ENCODE measurements around the gene AMOTL2.

Gene AMOTL2

GRCh38 chr3:134323966-134324962 is 50.0 kb downstream of the AMOTL2 start:
- TF ChIP-seq EP300 (IDR thresholded peaks at IDR 0.05; ENCODE audit: borderline replicate concordance) (no peak), FOXM1 (IDR thresholded peaks at IDR 0.05; ENCODE audit: borderline replicate concordance, low read depth) (no peak), REST (IDR thresholded peaks at IDR 0.05; ENCODE audit: low read depth) (no peak), NFIC (IDR thresholded peaks at IDR 0.05) (no peak), TAF1 (IDR thresholded peaks at IDR 0.05; ENCODE audit: low read depth) (no peak), MAX (IDR thresholded peaks at IDR 0.05) (no peak), EGR1 (IDR thresholded peaks at IDR 0.05) (no peak), TCF12 (IDR thresholded peaks at IDR 0.05; ENCODE audit: low read depth) (no peak), YY1 (IDR thresholded peaks at IDR 0.05; ENCODE audit: low read depth) (no peak), CREB1 (IDR thresholded peaks at IDR 0.05; ENCODE audit: low read depth) (no peak), CEBPB (IDR thresholded peaks at IDR 0.05) (no peak), ZBTB7A (IDR thresholded peaks at IDR 0.05; ENCODE audit: low read depth) (no peak), TEAD4 (IDR thresholded peaks at IDR 0.05) (no peak), USF1 (IDR thresholded peaks at IDR 0.05) (no peak), RAD21 (IDR thresholded peaks at IDR 0.05; ENCODE audit: low read depth) (no peak)

- TF ChIP-seq ZBTB7A (IDR thresholded peaks at IDR 0.05; ENCODE audit: low read depth) (no peak), EGR1 (IDR thresholded peaks at IDR 0.05) (no peak), RAD21 (IDR thresholded peaks at IDR 0.05; ENCODE audit: low read depth) (no peak), TEAD4 (IDR thresholded peaks at IDR 0.05) (no peak), USF1 (IDR thresholded peaks at IDR 0.05) (no peak), CREB1 (IDR thresholded peaks at IDR 0.05; ENCODE audit: low read depth) (no peak), TAF1 (IDR thresholded peaks at IDR 0.05; ENCODE audit: low read depth) (no peak), NFIC (IDR thresholded peaks at IDR 0.05) (no peak), FOXM1 (IDR thresholded peaks at IDR 0.05; ENCODE audit: borderline replicate concordance, low read depth) (no peak), CEBPB (IDR thresholded peaks at IDR 0.05) (no peak), REST (IDR thresholded peaks at IDR 0.05; ENCODE audit: low read depth) (no peak), EP300 (IDR thresholded peaks at IDR 0.05; ENCODE audit: borderline replicate concordance) (no peak), YY1 (IDR thresholded peaks at IDR 0.05; ENCODE audit: low read depth) (no peak), MAX (IDR thresholded peaks at IDR 0.05) (no peak)
These were observed 52.0 kb downstream of the AMOTL2 start for GRCh38 chr3:134322286-134322685.

GRCh38 chr3:134320749-134321148 is 53.5 kb downstream of the AMOTL2 start:
- TF ChIP-seq TCF12 (IDR thresholded peaks at IDR 0.05; ENCODE audit: low read depth) (no peak), RAD21 (IDR thresholded peaks at IDR 0.05; ENCODE audit: low read depth) (no peak), TAF1 (IDR thresholded peaks at IDR 0.05; ENCODE audit: low read depth) (no peak), ZBTB7A (IDR thresholded peaks at IDR 0.05; ENCODE audit: low read depth) (no peak), MAX (IDR thresholded peaks at IDR 0.05) (0 out of 2 replicates have a peak, but pooled peaks have one; percentile 20)

GRCh38 chr3:134319931-134320330 is 54.3 kb downstream of the AMOTL2 start:
- TF ChIP-seq CEBPB (IDR thresholded peaks at IDR 0.05) (no peak), EP300 (IDR thresholded peaks at IDR 0.05; ENCODE audit: borderline replicate concordance) (no peak), REST (IDR thresholded peaks at IDR 0.05; ENCODE audit: low read depth) (no peak), TCF12 (IDR thresholded peaks at IDR 0.05; ENCODE audit: low read depth) (no peak), FOXM1 (IDR thresholded peaks at IDR 0.05; ENCODE audit: borderline replicate concordance, low read depth) (no peak), USF1 (IDR thresholded peaks at IDR 0.05) (no peak), ZBTB7A (IDR thresholded peaks at IDR 0.05; ENCODE audit: low read depth) (no peak), NFIC (IDR thresholded peaks at IDR 0.05) (no peak), EGR1 (IDR thresholded peaks at IDR 0.05) (no peak), CREB1 (IDR thresholded peaks at IDR 0.05; ENCODE audit: low read depth) (no peak), TEAD4 (IDR thresholded peaks at IDR 0.05) (no peak), YY1 (IDR thresholded peaks at IDR 0.05; ENCODE audit: low read depth) (no peak), RAD21 (IDR thresholded peaks at IDR 0.05; ENCODE audit: low read depth) (no peak), TAF1 (IDR thresholded peaks at IDR 0.05; ENCODE audit: low read depth) (no peak), MAX (IDR thresholded peaks at IDR 0.05) (no peak)
